Measurements from ENCODE around the gene ZNF296.

GRCh38 chr19:45021971-45022370 is 54.3 kb downstream of the ZNF296 start:
- TF ChIP-seq ATF2 (CRISPR knock-in tag; IDR thresholded peaks at IDR 0.05; ENCODE audit: borderline replicate concordance, low read depth) (no peak), FOXP4 (CRISPR knock-in tag; IDR thresholded peaks at IDR 0.05) (no peak), JUN (CRISPR knock-in tag; IDR thresholded peaks at IDR 0.05) (no peak), FOXK1 (CRISPR knock-in tag; IDR thresholded peaks at IDR 0.05) (no peak), RORB (CRISPR knock-in tag; IDR thresholded peaks at IDR 0.05) (no peak), CTCF (IDR thresholded peaks at IDR 0.05) (no peak), SOX15 (CRISPR knock-in tag; IDR thresholded peaks at IDR 0.05) (no peak), CREB1 (CRISPR knock-in tag; IDR thresholded peaks at IDR 0.05) (no peak), E2F1 (CRISPR knock-in tag; IDR thresholded peaks at IDR 0.05) (no peak), CBFB (CRISPR knock-in tag; IDR thresholded peaks at IDR 0.05; ENCODE audit: low read depth) (no peak)
